Measurements from ENCODE around the gene KRTAP1-5.
"Not testable (repeated sequence)": the region's sequence is repeated elsewhere in the genome, so short reads cannot be mapped to it uniquely, and the experiment has no call there.

The KRTAP1-5 gene

GRCh38 chr17:41026715-41027471, at the start of gene KRTAP1-5:
Gene KRTAP1-5, minus strand, starts transcription at chr17:41027208. Its CDS starts 53 bp downstream, at chr17:41027155.
- no peak for DNase-seq

GRCh38 chr17:41076788-41077187, 49.8 kb upstream of the KRTAP1-5 start:
- no peak for DNase-seq

- DNase-seq = no peak
These were observed 46.7 kb upstream of the KRTAP1-5 start for GRCh38 chr17:41073676-41074075.

- no peak for DNase-seq
These were observed 44.8 kb upstream of the KRTAP1-5 start for GRCh38 chr17:41071606-41072360.

- DNase-seq = no peak
These were observed 42.0 kb upstream of the KRTAP1-5 start for GRCh38 chr17:41069031-41069430.

- DNase-seq = no peak
These were observed 40.3 kb upstream of the KRTAP1-5 start for GRCh38 chr17:41067281-41067680.

GRCh38 chr17:41065829-41066624, 39.0 kb upstream of the KRTAP1-5 start, which contains the start of gene KRTAP2-4:
Gene KRTAP2-4, minus strand, starts transcription at chr17:41065879. Its CDS starts 34 bp downstream, at chr17:41065845.
- DNase-seq = no peak

- DNase-seq = not testable (repeated sequence)
These were observed 38.1 kb upstream of the KRTAP1-5 start for GRCh38 chr17:41065016-41065689.

GRCh38 chr17:41064301-41064700, 37.3 kb upstream of the KRTAP1-5 start:
- DNase-seq = no peak

- no peak for DNase-seq
These were observed 36.4 kb upstream of the KRTAP1-5 start for GRCh38 chr17:41063449-41063848.

- DNase-seq = no peak
These were observed 35.0 kb upstream of the KRTAP1-5 start for GRCh38 chr17:41061964-41062363.

- DNase-seq = no peak
These were observed 33.1 kb upstream of the KRTAP1-5 start, which contains the start of gene KRTAP2-3 for GRCh38 chr17:41060052-41060604. Gene KRTAP2-3, minus strand, starts transcription at chr17:41060114. Its CDS starts 64 bp downstream, at chr17:41060050.

GRCh38 chr17:41059276-41060051, 32.5 kb upstream of the KRTAP1-5 start:
- not testable (repeated sequence) for DNase-seq

- DNase-seq = no peak
These were observed 31.7 kb upstream of the KRTAP1-5 start for GRCh38 chr17:41058741-41059140.

GRCh38 chr17:41057547-41057946, 30.5 kb upstream of the KRTAP1-5 start:
- DNase-seq = no peak

- not testable (repeated sequence) for DNase-seq
These were observed 28.1 kb upstream of the KRTAP1-5 start, which contains the start of gene KRTAP2-2 for GRCh38 chr17:41055130-41055529. Gene KRTAP2-2, minus strand, starts transcription at chr17:41055230. Its CDS starts 19 bp downstream, at chr17:41055211.

- not testable (repeated sequence) for DNase-seq
These were observed 27.5 kb upstream of the KRTAP1-5 start for GRCh38 chr17:41054556-41054955.

GRCh38 chr17:41054025-41054424, 27.0 kb upstream of the KRTAP1-5 start:
- no peak for DNase-seq

- DNase-seq = no peak
These were observed 25.6 kb upstream of the KRTAP1-5 start for GRCh38 chr17:41052566-41052965.

GRCh38 chr17:41049110-41049509, 22.1 kb upstream of the KRTAP1-5 start:
- no peak for DNase-seq

GRCh38 chr17:41048441-41048840, 21.4 kb upstream of the KRTAP1-5 start:
- DNase-seq = no peak

Data from activated CD4-positive, alpha-beta T cell treated with anti-CD3 and anti-CD28 coated beads, Interleukin-2, amount 50 U/mL, for 16 hours (primary cell).